ENCODE results near the gene CEP170. TPM values are rescaled to one million over a fixed set of nuclear protein-coding genes. Genes with fewer than 3 reads are reported as not detected.
A peak's percentile ranks its signal among the peaks of the same experiment; 100 is the strongest.
"Not testable (repeated sequence)": the region's sequence is repeated elsewhere in the genome, so short reads cannot be mapped to it uniquely, and the experiment has no call there.

Gene CEP170
- total RNA-seq, 1 experiment from 2014 or later = 94.7 TPM

- TF ChIP-seq ZNF532 (CRISPR knock-in tag; IDR thresholded peaks at IDR 0.05; ENCODE audit: borderline replicate concordance) (no peak), GRHL2 (CRISPR knock-in tag; IDR thresholded peaks at IDR 0.05; ENCODE audit: insufficient replicate concordance, severe bottlenecking) (no peak), CREM (CRISPR knock-in tag; IDR thresholded peaks at IDR 0.05) (no peak)
Measured at GRCh38 chr1:243216741-243217140, 38.3 kb downstream of the CEP170 start (continued).

- CTCF ChIA-PET; DNase-seq (ENCODE audit: low spot score); H3K4me3 Mint-ChIP-seq; H3K27me3 Mint-ChIP-seq (ENCODE audit: low read depth); H3K4me1 Mint-ChIP-seq; POLR2A ChIA-PET; ATAC-seq: not testable (repeated sequence)
- 0 out of 2 replicates have a peak overlapping the region, but pooled peaks have one; percentile 2 for H3K27ac Mint-ChIP-seq
- H3K9me3 Mint-ChIP-seq = peaks cover 15% of the 10 kb centered on the region
- H3K36me3 Mint-ChIP-seq = peaks cover 48% of the 10 kb centered on the region
Measured at GRCh38 chr1:243215276-243215875, 39.7 kb downstream of the CEP170 start.

- H3K27ac Mint-ChIP-seq = no peak overlapping the region
- ChIA-PET POLR2A (no interaction called here), CTCF (no interaction called here)
- no peak for ATAC-seq
- peaks cover 4% of the 10 kb centered on the region for H3K4me1 Mint-ChIP-seq
- DNase-seq (ENCODE audit: low spot score) = no peak
- H3K4me3 Mint-ChIP-seq = no peak overlapping the region
- peaks cover 15% of the 10 kb centered on the region for H3K9me3 Mint-ChIP-seq
- no peaks in the 10 kb centered on the region; the same call in 1 of the 2 replicates for H3K27me3 Mint-ChIP-seq (ENCODE audit: low read depth)
- TF ChIP-seq PRRX2 (CRISPR knock-in tag; IDR thresholded peaks at IDR 0.05) (no peak), E2F5 (CRISPR knock-in tag; IDR thresholded peaks at IDR 0.05) (no peak), NFATC4 (CRISPR knock-in tag; IDR thresholded peaks at IDR 0.05) (no peak), NR3C1 (CRISPR knock-in tag; conservative IDR thresholded peaks at IDR 0.05; ENCODE audit: low read depth) (no peak), MAX (CRISPR knock-in tag; IDR thresholded peaks at IDR 0.05) (no peak), AFF4 (CRISPR knock-in tag; IDR thresholded peaks at IDR 0.05; ENCODE audit: borderline replicate concordance) (no peak), ZNF671 (CRISPR knock-in tag; IDR thresholded peaks at IDR 0.05) (no peak)
- H3K36me3 Mint-ChIP-seq = peaks cover 38% of the 10 kb centered on the region
Measured at GRCh38 chr1:243213045-243213787, 41.9 kb downstream of the CEP170 start.

- ATAC-seq; H3K4me3 Mint-ChIP-seq; H3K27me3 Mint-ChIP-seq (ENCODE audit: low read depth); POLR2A ChIA-PET; H3K27ac Mint-ChIP-seq; H3K4me1 Mint-ChIP-seq; DNase-seq (ENCODE audit: low spot score): not testable (repeated sequence)
- H3K9me3 Mint-ChIP-seq = peaks cover 15% of the 10 kb centered on the region
- H3K36me3 Mint-ChIP-seq = peaks cover 35% of the 10 kb centered on the region
- CTCF ChIA-PET = interaction anchor here (0.6 kb wide), 1 partner anchor 50 kb away, joined by 3 read pairs; no protein-coding TSS in a partner anchor
Measured at GRCh38 chr1:243211984-243212383, 43.1 kb downstream of the CEP170 start.

GRCh38 chr1:243205026-243205501, 50.0 kb downstream of the CEP170 start:
- ATAC-seq = peak; percentile 88
- H3K27me3 Mint-ChIP-seq (ENCODE audit: low read depth); DNase-seq (ENCODE audit: low spot score); POLR2A ChIA-PET; CTCF ChIA-PET; H3K4me3 Mint-ChIP-seq; H3K9me3 Mint-ChIP-seq: not testable (repeated sequence)
- H3K4me1 Mint-ChIP-seq = peaks cover 12% of the 10 kb centered on the region
- H3K27ac Mint-ChIP-seq = peak overlapping the region; percentile 45; the same call in 1 of the 2 replicates
- peaks cover 16% of the 10 kb centered on the region for H3K36me3 Mint-ChIP-seq

GRCh38 chr1:243204336-243204735, 50.7 kb downstream of the CEP170 start:
- peaks cover 17% of the 10 kb centered on the region for H3K36me3 Mint-ChIP-seq

More at GRCh38 chr1:243204336-243204735, 50.7 kb downstream of the CEP170 start:
- H3K9me3 Mint-ChIP-seq; ATAC-seq; POLR2A ChIA-PET; H3K4me3 Mint-ChIP-seq; CTCF ChIA-PET; H3K27ac Mint-ChIP-seq; DNase-seq (ENCODE audit: low spot score); H3K27me3 Mint-ChIP-seq (ENCODE audit: low read depth): not testable (repeated sequence)
- H3K4me1 Mint-ChIP-seq = peaks cover 12% of the 10 kb centered on the region

Measured in WTC11 (cell line).